Central memory CD8-positive, alpha-beta T cell (primary cell): ENCODE results near the gene ROR1.

ENCODE experiments used
- ATAC-seq: fragments of 150-1000 bp; cut with Tn5 transposase; replicated peaks from 2 replicates; pipeline ENCODE4 v1.10.0; 2022; ENCODE audit warnings: mild to moderate bottlenecking, moderate FRiP score, moderate number of reproducible peaks; ENCODE audit not compliant: poor library complexity, severe bottlenecking; ENCODE audit errors: extremely low read depth
- DNase-seq, 2 donors: peaks; one replicate each; pipeline ENCODE4 v3.0.0; 2021; ENCODE audit warnings: low spot score in 2 of 2
- H3K27ac Mint-ChIP-seq: one replicate; pipeline ENCODE4 v1.8.0; 2022; ENCODE audit warnings: low read depth, mild to moderate bottlenecking, moderate library complexity, mixed read lengths
- H3K27me3 Mint-ChIP-seq: one replicate; pipeline ENCODE4 v1.8.0; 2022; ENCODE audit warnings: mixed read lengths
- H3K36me3 Mint-ChIP-seq: one replicate; pipeline ENCODE4 v1.8.0; 2022; ENCODE audit warnings: mild to moderate bottlenecking, moderate library complexity, mixed read lengths; ENCODE audit not compliant: insufficient read depth
- H3K4me1 Mint-ChIP-seq: one replicate; pipeline ENCODE4 v1.8.0; 2022; ENCODE audit warnings: mixed read lengths
- H3K4me3 Mint-ChIP-seq: one replicate; pipeline ENCODE4 v1.8.0; 2022; ENCODE audit warnings: mild to moderate bottlenecking, moderate library complexity, mixed read lengths
- H3K9me3 Mint-ChIP-seq: one replicate; pipeline ENCODE4 v1.8.0; 2022; ENCODE audit warnings: mixed read lengths

ROR1 gene

GRCh38 chr1:64006276-64007051, 232.6 kb downstream of the ROR1 start:
- Mint-ChIP-seq H3K9me3 (no peaks in the 10 kb centered on the region), H3K4me3 (no peak overlapping the region), H3K4me1 (no peaks in the 10 kb centered on the region), H3K27me3 (peaks cover 19% of the 10 kb centered on the region), H3K27ac (no peak overlapping the region), H3K36me3 (no peaks in the 10 kb centered on the region)
- no peak for DNase-seq
- ATAC-seq, result no peak

DNA sequence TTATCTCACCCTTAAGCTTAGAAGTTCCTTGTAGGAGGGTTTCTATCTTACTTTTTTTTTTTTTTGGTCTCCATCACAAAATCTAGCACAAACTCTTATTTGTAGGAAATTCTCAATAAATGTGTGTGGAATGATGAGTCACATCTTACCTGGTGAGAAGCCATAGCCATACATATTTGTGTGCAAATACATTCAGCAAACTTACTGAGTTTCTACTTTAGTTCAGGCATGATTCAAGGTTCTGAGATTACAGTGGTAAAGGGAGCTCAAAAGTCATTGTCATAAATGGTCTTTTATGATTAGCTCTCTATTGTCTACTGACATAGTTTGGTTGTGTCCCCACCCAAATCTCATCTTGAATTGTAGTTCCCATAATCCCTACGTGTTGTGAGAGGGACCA, 236.5 kb downstream of the ROR1 start:
- DNase-seq, result no peak
- H3K27ac Mint-ChIP-seq, result no peak overlapping the region
- H3K9me3 Mint-ChIP-seq, result no peaks in the 10 kb centered on the region
- H3K36me3 Mint-ChIP-seq, result no peaks in the 10 kb centered on the region
- H3K4me1 Mint-ChIP-seq, result no peaks in the 10 kb centered on the region
- H3K4me3 Mint-ChIP-seq, result no peak overlapping the region
- ATAC-seq, result no peak
- H3K27me3 Mint-ChIP-seq, result peaks cover 9% of the 10 kb centered on the region

DNA sequence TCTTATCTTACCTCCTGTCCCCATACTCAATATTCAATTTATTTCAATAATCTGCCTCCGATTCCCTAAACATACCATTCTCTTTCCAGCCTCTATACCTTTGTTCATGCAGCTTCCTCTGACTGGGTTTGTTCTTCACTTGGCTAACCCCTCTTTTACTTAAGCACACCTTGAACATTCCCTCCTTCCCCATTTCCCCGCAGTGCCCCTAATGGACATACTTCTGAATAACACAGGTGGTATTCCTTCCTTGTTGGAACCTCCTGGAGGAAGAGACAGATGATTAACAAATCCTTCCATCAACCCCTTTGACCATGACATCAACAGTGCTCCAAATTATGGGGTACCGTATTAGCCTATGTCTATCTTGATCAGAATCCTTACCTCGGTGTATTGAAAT, 239.6 kb downstream of the ROR1 start:
- no peaks in the 10 kb centered on the region for H3K36me3 Mint-ChIP-seq
- no peak overlapping the region for H3K27ac Mint-ChIP-seq
- DNase-seq, result no peak
- no peak for ATAC-seq
- no peak overlapping the region for H3K4me3 Mint-ChIP-seq
- H3K9me3 Mint-ChIP-seq, result no peaks in the 10 kb centered on the region
- no peaks in the 10 kb centered on the region for H3K4me1 Mint-ChIP-seq
- H3K27me3 Mint-ChIP-seq, result peaks cover 9% of the 10 kb centered on the region

GRCh38 chr1:64019818-64020217, 246.0 kb downstream of the ROR1 start:
- ATAC-seq (no peak), DNase-seq (no peak)
- H3K27me3 Mint-ChIP-seq, result no peaks in the 10 kb centered on the region
- no peaks in the 10 kb centered on the region for H3K36me3 Mint-ChIP-seq
- H3K4me3 Mint-ChIP-seq, result no peak overlapping the region
- H3K4me1 Mint-ChIP-seq, result peaks cover 5% of the 10 kb centered on the region
- H3K9me3 Mint-ChIP-seq, result no peaks in the 10 kb centered on the region
- H3K27ac Mint-ChIP-seq, result no peak overlapping the region

GRCh38 chr1:64021066-64021465, 247.2 kb downstream of the ROR1 start:
- Mint-ChIP-seq H3K4me3 (no peak overlapping the region), H3K27me3 (no peaks in the 10 kb centered on the region), H3K36me3 (no peaks in the 10 kb centered on the region), H3K27ac (no peak overlapping the region), H3K9me3 (no peaks in the 10 kb centered on the region), H3K4me1 (peaks cover 5% of the 10 kb centered on the region)
- ATAC-seq (no peak), DNase-seq (no peak)

GRCh38 chr1:64025051-64025450, 251.2 kb downstream of the ROR1 start:
- Mint-ChIP-seq H3K9me3 (no peaks in the 10 kb centered on the region), H3K27ac (no peak overlapping the region), H3K36me3 (no peaks in the 10 kb centered on the region), H3K4me3 (no peak overlapping the region), H3K27me3 (peaks cover 9% of the 10 kb centered on the region), H3K4me1 (no peaks in the 10 kb centered on the region)
- no peak for ATAC-seq
- no peak for DNase-seq

GRCh38 chr1:64029037-64029436, 255.2 kb downstream of the ROR1 start:
- no peaks in the 10 kb centered on the region for H3K9me3 Mint-ChIP-seq
- peaks cover 12% of the 10 kb centered on the region for H3K27me3 Mint-ChIP-seq
- H3K36me3 Mint-ChIP-seq, result no peaks in the 10 kb centered on the region
- ATAC-seq (no peak), DNase-seq (no peak)
- no peak overlapping the region for H3K4me3 Mint-ChIP-seq
- no peaks in the 10 kb centered on the region for H3K4me1 Mint-ChIP-seq
- H3K27ac Mint-ChIP-seq, result no peak overlapping the region

GRCh38 chr1:64030411-64030810, 256.6 kb downstream of the ROR1 start:
- Mint-ChIP-seq H3K36me3 (no peaks in the 10 kb centered on the region), H3K27ac (no peak overlapping the region), H3K27me3 (peaks cover 15% of the 10 kb centered on the region), H3K4me1 (no peaks in the 10 kb centered on the region), H3K9me3 (no peaks in the 10 kb centered on the region), H3K4me3 (no peak overlapping the region)
- no peak for ATAC-seq
- DNase-seq, result no peak

- Mint-ChIP-seq H3K4me3 (no peak overlapping the region), H3K27ac (no peak overlapping the region), H3K27me3 (peaks cover 22% of the 10 kb centered on the region), H3K36me3 (no peaks in the 10 kb centered on the region), H3K9me3 (no peaks in the 10 kb centered on the region), H3K4me1 (no peaks in the 10 kb centered on the region)
- no peak for ATAC-seq
- DNase-seq, result no peak
Measured at GRCh38 chr1:64031236-64031635, 257.4 kb downstream of the ROR1 start.

DNA sequence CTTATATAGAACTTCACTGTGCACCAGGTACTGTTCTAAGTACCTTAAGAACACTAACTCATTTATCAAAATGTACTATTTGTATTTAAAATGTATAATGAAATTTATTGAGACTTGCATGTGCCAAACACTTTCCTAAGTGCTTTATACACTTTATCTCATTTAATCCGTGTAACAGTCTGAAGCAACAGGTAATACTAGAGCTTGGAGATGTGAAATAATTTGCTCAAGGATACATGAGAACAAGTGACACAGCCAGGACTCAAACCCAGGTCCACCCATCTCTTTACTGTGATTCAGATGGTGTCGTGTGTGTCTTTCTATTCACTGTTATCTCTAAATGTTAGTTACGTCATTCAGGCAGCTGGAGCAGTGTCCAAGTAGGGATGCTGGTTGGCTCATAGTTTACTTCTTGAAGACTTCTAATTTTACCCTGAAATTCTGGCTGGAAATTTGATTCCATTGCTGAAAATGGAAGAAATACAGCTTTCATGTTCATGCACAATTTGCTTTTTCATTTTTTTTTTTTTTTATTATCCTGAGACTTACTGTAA, 259.9 kb downstream of the ROR1 start:
- DNase-seq (no peak), ATAC-seq (no peak)
- Mint-ChIP-seq H3K27me3 (peaks cover 22% of the 10 kb centered on the region), H3K36me3 (no peaks in the 10 kb centered on the region), H3K27ac (no peak overlapping the region), H3K9me3 (no peaks in the 10 kb centered on the region), H3K4me3 (no peak overlapping the region), H3K4me1 (no peaks in the 10 kb centered on the region)

- no peaks in the 10 kb centered on the region for H3K9me3 Mint-ChIP-seq
- no peak overlapping the region for H3K4me3 Mint-ChIP-seq
- no peaks in the 10 kb centered on the region for H3K36me3 Mint-ChIP-seq
- H3K27me3 Mint-ChIP-seq, result peaks cover 12% of the 10 kb centered on the region
- no peak for DNase-seq
- no peak for ATAC-seq
- H3K4me1 Mint-ChIP-seq, result no peaks in the 10 kb centered on the region
- H3K27ac Mint-ChIP-seq, result no peak overlapping the region
Measured at GRCh38 chr1:64036549-64036948, 262.7 kb downstream of the ROR1 start.

GRCh38 chr1:64038119-64038518, 264.3 kb downstream of the ROR1 start:
- Mint-ChIP-seq H3K27ac (no peak overlapping the region), H3K36me3 (no peaks in the 10 kb centered on the region), H3K4me3 (no peak overlapping the region), H3K9me3 (no peaks in the 10 kb centered on the region), H3K4me1 (no peaks in the 10 kb centered on the region), H3K27me3 (peaks cover 20% of the 10 kb centered on the region)
- DNase-seq (no peak), ATAC-seq (no peak)

- H3K9me3 Mint-ChIP-seq, result no peaks in the 10 kb centered on the region
- no peak overlapping the region for H3K27ac Mint-ChIP-seq
- H3K4me3 Mint-ChIP-seq, result no peak overlapping the region
- ATAC-seq, result no peak
- no peak for DNase-seq
- H3K4me1 Mint-ChIP-seq, result no peaks in the 10 kb centered on the region
- peaks cover 20% of the 10 kb centered on the region for H3K27me3 Mint-ChIP-seq
- H3K36me3 Mint-ChIP-seq, result no peaks in the 10 kb centered on the region
Measured at GRCh38 chr1:64038965-64039364, 265.1 kb downstream of the ROR1 start.
